HL-60/S4 treated with phorbol 12-myristate 13-acetate at 8.2 ng/mL for 4 days and 3 days (cell line): Measurements from ENCODE around the gene FOXN3.

Experiments used
- in situ Hi-C: fragments of 300-500 bp; cut with MboI; formaldehyde crosslinking; loops from 2 replicates; pipeline ENCODE4 v1.15.0; 2022; ENCODE audit warnings: low sequenced_read_pairs

The FOXN3 gene

DNA sequence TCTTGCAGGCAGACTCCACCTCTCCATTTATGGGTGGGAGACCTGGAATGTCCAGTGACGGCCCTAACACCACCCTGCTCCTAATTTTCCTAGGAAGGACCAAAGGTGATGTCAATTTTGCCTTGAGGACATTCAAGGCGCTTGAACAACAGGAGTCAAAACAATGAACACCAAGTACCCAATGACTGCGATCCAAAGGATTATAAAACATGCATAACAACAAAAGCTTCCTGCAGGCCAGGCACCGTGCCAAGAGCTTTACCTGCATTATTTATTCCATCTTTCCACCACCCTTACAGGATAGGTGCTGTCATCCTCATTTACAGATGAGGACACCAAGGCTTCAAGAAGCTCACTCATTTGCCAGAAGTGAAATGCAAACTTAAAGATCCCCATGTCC lies 15.2 kb upstream of the FOXN3 start:
- in situ Hi-C loops, result no loop called here

DNA sequence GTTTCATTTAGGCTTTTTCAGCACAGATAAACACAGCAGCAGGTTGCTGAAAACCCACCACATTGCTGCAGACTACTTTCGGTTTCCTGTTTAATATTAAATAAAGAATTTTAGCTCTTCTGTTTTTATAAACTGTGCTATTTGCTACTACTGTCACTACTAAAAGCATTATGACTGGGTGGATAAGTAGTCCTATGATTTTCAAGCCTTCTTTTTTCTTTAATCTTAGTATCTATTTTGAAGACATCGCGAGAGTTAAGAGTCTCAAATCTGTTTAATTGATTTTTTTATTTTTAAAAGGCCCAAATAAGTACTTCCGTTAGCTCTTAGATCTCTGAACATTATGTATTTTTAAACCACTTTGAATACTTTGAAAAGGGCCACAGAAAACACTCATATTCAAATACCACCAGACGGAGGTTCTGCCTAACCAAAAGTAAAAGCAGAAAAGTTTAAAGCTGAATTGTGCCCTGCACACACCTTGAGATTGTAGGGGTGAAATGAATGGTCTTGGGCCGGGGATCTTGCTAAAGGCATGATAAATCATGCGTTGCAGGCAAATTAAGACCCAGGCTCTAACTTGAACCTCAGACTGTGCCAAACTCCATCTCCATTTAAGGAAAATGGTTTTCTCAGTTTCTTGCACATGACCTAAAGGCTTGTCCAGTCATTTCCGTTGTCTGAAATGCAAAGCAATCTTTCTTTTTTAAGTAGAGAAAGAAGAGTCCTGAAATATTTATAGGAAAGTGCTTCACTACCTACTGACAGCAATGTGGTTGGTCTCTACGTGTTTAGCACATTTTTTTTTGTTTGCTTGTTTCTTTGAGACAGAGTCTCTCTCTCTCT lies 13.6 kb upstream of the FOXN3 start:
- in situ Hi-C loops, result no loop called here

DNA sequence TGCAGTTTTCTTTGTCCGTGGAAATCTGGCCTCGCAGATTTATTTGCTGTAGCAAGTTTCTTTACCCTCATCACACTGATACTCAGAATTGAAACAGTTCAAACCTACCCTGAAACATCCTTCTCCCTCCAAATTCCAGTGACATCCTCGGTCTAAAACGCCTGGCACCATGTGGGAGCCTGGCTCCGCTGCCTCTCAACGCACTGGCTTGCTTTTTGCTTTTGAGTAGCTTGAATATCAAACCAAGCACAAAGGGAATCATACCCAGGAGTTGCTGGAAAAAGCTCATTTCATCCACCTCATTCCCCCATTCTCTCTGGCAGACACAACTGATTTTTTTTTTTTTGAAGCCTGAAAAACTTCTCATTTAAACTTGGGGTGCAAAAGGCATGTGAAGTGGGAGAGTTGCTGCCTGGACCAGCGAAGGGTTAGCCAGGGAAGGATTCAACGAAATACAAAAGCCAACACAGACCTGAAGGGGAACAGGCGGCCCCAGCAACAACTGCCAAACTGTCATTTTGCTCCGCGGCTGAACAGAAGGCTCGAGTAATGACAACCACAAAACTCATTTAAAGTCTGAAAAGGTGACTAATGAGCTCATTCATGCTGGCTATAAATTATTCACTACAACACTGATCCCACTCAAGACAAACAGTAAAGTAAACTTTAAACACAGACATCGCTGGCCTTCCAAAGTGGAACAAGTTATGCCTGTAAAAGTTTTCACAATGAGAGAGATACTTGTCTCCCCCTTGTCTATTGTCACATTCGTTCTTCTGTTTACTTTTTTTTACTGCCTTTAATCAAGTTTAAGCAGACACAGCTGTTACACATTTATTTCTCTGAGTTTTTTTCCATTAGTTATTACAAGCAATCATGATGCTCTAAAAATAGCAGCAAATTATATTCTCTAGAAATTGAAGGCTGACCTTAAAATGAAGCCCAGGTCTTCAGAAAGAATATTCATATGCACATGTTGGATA lies 12.5 kb upstream of the FOXN3 start:
- in situ Hi-C loops, result no loop called here

DNA sequence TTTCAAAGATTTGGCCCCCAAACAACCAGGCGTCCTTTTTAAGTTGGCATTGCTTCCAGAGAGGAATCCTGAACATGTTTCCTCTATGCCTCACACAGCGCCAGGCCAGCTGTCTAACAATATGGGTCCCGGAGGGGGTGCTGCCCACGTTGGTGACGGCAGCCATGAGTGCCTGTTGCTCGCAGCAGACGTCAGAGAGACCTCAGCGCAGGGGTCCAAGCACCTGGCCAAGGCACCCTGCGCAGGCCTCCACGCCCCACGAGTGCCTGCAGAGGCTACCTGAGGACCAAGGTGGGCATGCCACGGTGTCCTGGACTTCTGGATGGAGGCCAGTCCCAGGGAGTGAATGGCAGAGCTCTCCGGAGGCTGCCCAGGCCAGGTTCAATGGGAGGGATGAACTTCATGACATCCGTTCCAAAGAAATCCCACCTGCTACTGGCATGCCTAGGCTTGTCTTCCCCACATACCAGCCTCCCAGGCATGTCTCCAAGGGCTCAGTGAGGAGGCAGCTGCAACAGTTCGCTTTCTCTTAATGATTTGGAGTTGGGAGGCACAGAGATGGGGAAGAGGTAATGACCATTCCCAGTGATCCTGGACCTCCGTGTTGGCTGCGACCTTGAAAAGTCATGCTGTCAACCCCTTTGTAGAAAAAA lies 11.6 kb upstream of the FOXN3 start:
- in situ Hi-C loops, result no loop called here

DNA sequence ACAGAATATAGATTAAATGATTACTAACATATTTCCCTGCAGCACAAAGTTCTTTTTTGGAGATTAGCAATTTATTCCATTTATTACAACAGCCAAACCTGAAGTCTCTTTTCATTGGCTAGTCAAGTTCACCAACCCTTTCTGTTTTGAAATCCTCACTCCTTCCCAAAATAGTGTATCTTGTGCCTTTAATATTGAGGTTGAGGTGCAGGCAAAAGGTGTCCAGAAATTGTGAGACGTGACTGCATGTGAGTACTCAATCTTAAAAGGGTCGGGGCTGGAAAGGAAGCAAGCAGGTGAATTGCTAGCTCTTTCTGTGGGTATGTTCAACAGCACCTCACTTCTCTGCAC lies 11.1 kb upstream of the FOXN3 start:
- in situ Hi-C loops, result no loop called here

DNA sequence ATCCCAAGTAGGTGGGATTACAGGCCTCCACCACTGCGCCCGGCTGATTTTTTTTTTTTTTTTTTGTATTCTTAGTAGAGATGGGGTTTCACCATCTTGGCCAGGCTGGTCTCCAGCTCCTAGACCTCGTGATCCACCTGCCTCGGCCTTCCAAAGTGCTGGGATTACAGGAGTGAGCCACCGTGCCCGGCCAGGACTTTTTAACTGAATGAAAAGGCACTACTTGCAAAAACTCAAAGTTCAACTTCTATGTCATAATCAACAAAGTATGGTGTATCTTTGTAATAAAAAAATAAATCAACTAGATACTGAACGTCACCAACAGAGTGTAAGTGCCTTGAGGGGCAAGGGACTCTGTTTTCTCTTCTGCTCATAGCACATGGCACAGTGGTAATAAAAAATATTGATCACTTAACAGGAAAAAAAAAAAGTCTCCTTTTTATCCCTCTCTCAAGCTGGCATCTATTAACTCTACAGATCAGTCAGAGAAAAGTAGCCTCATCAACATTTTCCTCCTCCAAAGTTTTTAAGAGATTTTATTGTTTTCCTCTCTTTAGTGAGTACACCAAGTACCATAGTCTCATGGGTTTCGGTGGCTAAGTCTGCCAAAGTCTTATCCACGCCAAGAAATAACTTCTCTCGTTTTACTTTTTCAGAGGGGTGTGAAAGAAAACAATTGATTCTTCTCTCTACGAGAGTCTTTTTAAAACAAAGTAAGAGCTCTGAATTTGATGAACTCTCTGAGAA lies 10.6 kb upstream of the FOXN3 start:
- in situ Hi-C loops, result no loop called here

DNA sequence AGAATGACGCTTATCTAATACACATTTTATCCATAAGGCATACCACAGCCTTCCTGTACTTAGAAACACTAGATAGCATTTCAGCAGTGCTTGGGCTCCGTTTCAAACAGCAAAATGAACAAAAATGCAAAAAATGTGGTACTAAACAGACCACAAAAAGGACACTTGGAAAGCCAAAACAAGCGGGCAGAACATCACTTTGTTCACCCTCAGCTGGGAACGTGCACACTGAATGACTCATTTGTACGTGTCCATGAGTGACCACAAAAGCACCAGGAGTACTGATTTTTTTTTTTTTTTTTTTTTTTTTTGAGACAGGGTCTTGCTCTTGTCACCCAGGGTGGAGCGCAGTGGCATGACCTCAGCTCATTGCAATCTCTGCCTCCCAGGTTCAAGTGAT lies 8.9 kb upstream of the FOXN3 start:
- in situ Hi-C loops, result no loop called here

DNA sequence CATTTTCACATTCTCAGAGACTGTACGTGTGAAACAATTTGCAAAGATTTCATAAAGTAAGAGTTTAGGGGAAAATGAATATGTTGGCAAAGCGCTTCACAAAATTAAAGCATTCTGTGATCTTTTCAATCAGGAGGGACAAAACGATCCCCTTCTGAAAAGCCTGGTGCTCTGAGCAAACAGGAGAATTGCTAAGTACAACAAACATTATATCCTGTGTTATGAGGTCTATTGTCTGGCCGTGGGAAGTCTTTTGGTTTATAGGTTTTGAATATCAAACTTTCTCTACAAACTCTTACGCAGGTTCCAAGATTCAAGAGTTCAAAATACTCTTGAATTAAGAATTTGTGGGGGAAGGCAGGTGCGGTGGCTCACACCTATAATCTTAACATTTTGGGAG lies 7.2 kb upstream of the FOXN3 start:
- in situ Hi-C loops, result no loop called here

DNA sequence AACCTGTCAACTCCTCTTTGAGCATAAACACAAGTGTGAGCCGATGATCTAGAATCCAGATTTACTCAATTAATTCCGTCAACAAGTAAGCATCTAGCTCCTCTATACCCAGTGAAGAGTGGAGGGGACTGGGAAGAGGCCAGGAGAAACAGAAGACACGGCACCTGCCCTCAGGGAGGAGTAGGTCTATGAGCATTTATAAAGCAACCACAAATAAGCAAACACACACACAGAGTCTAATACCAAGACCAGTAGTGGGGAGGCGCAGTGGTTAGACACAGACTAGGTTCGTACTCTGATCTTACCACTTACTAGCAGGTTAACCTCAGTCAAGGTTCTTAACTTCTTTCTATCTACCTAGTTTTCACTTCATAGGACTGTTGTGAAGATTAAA lies 5.9 kb upstream of the FOXN3 start:
- in situ Hi-C loops, result no loop called here

DNA sequence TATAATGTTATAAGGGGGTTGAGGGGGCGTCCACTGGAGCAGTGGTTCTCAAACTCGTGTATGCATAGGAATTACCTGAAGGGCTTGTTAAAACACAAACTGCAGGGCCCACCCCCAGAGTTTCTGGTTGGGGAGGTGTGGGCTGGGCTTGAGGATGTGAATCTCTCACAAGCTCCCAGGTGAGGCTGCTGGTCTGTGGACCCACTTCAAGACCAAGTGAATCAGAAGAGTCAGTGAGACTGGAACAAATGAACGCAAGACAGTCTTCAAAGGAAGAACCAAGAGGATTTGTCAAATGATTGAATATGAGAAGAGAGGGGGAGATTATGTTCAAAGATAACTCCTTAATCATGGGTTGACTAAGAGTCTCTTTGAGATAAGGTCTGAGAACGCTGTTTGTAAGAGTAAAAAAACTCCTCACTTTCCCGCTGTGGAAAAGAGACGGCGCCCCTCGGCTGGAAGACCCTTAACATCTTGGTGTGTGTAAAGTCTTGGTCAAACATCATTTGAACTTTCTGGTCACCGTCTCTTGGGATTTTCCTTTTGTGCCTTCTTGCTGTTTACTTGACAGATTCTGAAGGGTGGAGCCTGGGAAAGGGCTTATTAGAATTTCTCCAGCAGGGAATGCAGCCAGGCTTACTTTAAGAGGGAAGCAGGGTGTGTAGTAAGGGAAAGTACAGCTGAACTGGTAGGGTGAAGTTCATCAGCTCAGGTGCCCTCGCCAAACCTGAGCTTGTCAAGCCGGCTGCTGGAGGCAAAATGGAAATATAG lies 5.3 kb upstream of the FOXN3 start:
- in situ Hi-C loops, result no loop called here

DNA sequence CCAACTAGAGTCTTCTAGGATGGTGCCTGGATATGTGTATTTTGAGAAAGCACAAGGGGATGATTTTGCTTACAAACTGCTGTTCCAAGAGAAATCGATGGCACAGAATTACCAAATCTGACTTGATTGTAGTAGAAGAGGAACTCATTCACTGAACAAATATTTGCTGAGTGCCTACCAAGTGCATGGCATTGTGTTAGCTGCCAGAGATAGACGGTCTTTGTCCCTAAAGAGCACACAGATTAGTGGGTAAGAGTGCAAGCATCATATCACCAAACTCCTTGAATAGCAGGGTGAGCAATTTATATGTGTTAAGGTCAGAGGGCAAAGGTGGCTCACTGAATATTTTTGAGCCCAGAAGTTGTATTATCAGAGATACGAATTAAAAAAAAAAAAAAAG lies 3.5 kb upstream of the FOXN3 start:
- in situ Hi-C loops, result no loop called here

DNA sequence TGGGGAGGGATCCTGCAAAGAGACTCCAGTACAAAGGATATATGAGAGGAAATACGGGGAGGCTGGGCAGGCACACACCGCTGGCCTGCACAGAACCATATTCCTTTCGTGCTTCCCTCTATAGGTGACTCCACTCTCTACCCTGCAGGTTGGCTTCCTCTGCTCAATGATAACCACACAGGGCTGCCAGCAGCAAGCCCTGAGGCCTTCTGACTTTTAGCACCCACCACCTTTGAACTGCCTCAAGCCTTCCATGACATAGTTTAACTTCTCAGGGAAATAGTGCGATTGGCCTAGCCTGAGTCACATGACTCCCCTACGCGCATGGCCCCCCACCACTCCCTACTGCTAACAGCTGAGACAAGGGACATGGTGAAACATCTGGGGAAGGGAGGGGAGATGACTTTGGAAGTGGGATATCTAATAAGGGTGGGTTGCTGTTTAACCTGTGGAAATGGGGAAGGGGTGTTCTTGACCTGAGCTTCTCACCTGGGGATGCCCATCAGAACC lies 3.0 kb upstream of the FOXN3 start:
- in situ Hi-C loops, result no loop called here

DNA sequence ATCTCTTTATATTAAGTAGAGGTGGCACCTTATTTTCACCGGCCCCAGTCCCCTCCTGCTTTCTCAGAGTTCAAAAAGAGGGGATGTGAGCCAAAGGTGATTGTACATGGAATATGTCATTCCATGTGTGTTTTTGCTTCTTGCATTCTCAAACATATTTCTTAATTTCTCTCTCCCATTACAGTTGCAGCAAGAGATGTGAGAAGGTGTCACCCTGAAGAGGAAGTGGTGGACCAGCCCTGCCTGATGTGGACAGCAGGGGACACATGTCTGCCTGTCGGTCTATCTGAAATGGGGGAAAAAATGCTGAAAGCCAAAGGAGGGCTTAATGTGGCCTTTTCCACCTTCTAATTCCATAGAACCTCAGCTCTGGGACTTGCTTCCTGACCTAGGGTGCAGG lies 1.9 kb upstream of the FOXN3 start:
- in situ Hi-C loops, result no loop called here

DNA sequence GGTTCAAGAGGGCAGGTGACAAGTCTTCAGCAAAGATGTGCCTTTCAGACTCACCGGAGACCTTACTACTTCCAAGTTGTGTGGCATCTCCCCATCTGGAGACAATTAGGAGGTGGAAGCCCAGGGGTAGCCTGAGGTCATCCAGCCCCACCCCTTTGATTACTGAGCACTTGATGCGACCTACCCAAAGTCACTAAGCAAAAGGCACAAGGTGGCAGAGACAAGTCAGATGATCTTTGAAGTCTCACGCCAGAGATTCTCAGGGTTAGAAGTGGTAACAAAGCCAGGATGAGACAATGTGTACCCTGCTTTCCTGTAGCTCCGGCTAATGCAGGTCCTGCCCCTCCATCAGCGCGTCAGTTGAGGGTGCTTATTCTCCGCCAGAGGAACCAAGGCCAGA lies 1.4 kb upstream of the FOXN3 start:
- in situ Hi-C loops, result no loop called here

DNA sequence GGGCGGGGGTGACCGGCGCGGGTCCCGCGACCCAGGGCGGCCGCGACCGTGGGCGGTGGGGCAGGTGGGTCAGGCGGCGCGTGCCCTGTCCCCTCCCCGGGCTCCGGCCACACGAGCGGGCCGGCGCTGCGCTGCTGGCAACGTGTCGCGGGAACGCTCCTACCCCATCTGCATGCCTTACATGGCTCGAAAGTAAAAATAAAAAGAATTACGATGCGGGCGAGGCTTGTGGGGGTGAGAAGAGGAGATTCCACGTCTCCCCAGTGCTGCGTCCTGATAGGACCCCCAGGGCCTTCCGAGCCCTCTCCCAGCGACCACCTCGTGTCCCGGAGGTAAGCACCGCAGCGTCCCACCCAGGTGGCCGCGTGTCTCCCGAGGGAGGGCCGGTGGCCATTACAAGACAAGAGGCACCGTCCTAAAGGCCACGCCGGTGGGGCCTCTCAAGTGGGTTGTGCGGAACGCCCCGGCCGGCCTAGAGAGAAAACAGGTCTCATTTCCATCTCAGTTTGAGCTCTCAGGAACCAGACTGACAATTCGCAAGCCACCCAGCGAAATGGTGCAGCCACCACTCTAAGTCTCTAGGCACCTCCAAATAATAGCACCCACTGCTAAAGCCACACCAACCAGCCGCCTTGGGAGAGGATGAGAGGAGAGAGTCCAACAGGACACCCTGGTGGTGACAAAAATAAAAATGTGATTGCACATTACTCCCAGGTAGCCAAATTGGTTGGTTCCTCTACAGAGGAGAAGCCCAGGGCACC lies 612 bp upstream of the FOXN3 start:
- in situ Hi-C loops, result no loop called here

DNA sequence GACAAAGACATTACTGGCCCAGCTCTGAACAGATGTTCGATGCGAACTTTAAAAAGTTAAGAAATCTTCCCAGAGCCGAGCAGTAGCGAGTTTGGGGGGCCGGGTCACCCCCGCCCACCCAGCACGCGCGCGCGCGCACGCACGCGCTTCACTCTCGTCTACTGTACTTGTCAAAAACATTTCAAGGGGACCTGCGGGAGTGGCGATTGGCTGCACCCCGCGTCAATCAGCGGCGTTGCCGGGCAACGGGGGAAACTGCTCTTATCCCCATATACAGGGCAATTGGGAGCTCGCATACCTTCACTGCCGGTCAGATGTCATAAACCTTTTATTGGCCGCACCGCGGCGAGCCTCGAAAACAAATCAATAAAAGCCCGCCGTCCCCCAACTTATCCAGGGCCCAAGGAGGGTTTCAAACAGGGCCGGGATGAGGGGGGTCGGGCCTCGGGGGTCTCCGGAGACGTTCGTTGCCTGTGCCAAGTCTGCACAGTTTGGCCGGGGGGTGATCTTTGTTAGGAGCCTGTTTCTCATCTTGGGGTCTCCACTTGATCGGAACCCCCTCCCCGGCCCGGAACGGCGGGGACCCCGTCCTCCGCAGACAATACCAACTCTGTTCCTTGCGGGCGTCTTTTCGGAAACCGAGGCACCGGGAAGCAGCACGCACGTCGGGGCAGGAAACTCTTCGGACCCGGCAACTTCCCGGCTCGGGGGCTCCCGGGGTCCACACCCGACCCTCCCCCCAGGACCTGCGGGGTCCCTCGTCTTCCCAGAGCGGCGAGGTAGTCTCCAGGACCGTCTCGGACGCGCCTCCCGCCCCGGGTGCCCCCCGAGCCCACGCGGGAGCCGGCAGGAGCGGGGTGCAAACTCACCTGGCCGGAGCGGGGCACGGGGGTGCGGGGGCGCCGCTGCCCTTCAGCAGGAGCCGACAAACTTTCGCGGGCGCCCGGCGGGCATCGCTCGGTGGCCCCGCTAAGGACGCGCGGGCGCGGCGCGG lies 734 bp downstream of the FOXN3 start:
- in situ Hi-C loops, result no loop called here

DNA sequence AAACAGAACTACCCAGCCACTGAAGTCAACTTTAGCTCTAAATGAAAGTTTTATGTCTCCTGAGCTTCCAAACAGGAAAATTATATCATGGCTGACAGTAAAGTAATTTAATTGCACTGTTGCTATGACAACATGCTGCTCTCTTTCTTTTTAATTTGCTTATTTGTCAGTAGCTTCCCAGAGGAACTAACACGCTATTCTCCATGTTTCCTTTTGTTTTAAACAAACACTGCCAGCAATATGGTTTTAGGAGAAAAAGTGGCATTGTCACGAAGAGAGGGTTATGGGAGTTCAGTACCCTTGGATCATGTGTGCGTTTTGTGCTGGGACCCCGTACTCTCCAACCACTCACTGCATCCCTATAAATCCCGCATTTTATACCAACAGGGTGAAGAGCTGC lies 1.9 kb downstream of the FOXN3 start:
- in situ Hi-C loops, result no loop called here

DNA sequence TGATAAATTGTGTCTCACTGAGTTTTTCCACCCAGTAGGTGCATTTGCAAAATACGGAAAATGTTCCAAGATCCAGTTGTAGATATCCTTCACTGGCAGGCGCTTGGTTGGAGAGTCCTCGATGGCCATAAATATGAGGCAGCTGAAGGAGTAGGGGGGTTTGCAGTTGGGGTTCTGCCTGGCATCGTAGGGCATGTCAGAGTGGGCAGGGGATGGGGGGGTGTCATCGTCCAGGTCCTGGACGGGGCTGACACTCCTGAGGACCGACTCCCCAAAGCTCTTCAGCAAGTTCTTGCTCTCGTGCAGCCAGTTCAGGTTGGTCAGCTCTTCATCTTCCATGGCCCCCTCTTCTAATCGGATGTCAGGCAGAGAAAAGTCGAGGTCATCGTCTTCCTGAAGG lies 5.1 kb downstream of the FOXN3 start:
- in situ Hi-C loops, result no loop called here
